Uterus (tissue), 2 donors: ENCODE data around the gene VMAC.

Experiments
- CTCF ChIP-seq, 4 experiments: fragments of 200-600 bp in 2 of 4; fragments of 450-650 bp in 2 of 4; sonication (generic) in 2 of 4; IDR thresholded peaks; one replicate each; pipeline ENCODE4 v1.5.1; 2016 to 2019; ENCODE audit warnings: antibody characterized with exemption in 4 of 4, mild to moderate bottlenecking in 2 of 4, moderate library complexity in 1 of 4
- POLR2A ChIP-seq, 2 donors: fragments of 450-650 bp; IDR thresholded peaks; one replicate each; pipeline ENCODE4 v1.6.1; 2016; ENCODE audit warnings: antibody characterized with exemption in 2 of 2, mild to moderate bottlenecking in 1 of 2, moderate library complexity in 1 of 2

GRCh38 chr19:5899728-5900526 lies 4.7 kb upstream of the VMAC start:
- TF ChIP-seq CTCF (IDR thresholded peaks at IDR 0.05) (no peak), POLR2A (IDR thresholded peaks at IDR 0.05) (no peak)
